Measurements from ENCODE around the gene SHE.
A peak's percentile ranks its signal among the peaks of the same experiment; 100 is the strongest.
"Not testable (repeated sequence)": the region's sequence is repeated elsewhere in the genome, so short reads cannot be mapped to it uniquely, and the experiment has no call there.

The SHE gene

GRCh38 chr1:154502066-154502743, at the start of gene SHE, which contains the start of gene TDRD10:
Gene SHE (minus strand): TSS chr1:154502412. CDS start chr1:154502026, 386 bp downstream.
Gene TDRD10 (plus strand): TSS chr1:154502219. CDS start chr1:154506904, 4,685 bp downstream.
- intact Hi-C loops (cut with DNase I): no loop called here
- no peak for DNase-seq

GRCh38 chr1:154551474-154551873, 49.3 kb upstream of the SHE start:
- intact Hi-C loops (cut with DNase I): loop anchor here (10.0 kb wide), 2 partner anchors 423 to 513 kb away; partner anchors contain the start of genes CKS1B, EFNA4 and SHC1
- no peak for DNase-seq

- no peak for DNase-seq
- intact Hi-C loops (cut with DNase I): loop anchor here (10.0 kb wide), 2 partner anchors 424 to 514 kb away; partner anchors contain the start of genes CKS1B, EFNA4 and SHC1
Observed at GRCh38 chr1:154550657-154551056, 48.4 kb upstream of the SHE start.

DNA sequence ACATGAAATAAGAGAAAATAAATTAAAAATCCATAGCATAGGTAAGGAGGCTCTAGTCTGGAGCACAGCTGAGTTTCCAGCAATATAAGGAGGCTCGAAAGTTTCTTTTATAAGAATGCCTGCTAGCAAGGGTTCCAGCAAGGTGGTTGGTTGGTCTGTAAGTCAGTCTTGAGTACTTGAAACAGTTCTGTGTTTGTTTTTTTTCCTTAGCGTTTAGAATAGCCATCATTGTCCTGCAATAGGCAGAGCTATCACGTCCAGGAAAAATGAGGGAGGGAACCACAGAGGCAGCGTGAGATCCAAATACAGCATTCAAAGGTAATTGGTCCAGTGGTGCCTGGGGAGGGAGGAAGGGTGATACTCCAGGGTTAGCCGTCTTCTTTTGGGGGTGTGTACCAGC, 47.9 kb upstream of the SHE start:
- intact Hi-C loops (cut with DNase I): loop anchor here (10.0 kb wide), 2 partner anchors 425 to 515 kb away; partner anchors contain the start of genes CKS1B, EFNA4 and SHC1

GRCh38 chr1:154549202-154549770, 47.1 kb upstream of the SHE start:
- intact Hi-C loops (cut with DNase I): no loop called here
- DNase-seq: no peak

More for the DNA sequence above, 47.9 kb upstream of the SHE start:
- DNase-seq: no peak

- intact Hi-C loops (cut with DNase I): no loop called here
- DNase-seq: no peak
Observed at GRCh38 chr1:154548028-154548427, 45.8 kb upstream of the SHE start.

DNA sequence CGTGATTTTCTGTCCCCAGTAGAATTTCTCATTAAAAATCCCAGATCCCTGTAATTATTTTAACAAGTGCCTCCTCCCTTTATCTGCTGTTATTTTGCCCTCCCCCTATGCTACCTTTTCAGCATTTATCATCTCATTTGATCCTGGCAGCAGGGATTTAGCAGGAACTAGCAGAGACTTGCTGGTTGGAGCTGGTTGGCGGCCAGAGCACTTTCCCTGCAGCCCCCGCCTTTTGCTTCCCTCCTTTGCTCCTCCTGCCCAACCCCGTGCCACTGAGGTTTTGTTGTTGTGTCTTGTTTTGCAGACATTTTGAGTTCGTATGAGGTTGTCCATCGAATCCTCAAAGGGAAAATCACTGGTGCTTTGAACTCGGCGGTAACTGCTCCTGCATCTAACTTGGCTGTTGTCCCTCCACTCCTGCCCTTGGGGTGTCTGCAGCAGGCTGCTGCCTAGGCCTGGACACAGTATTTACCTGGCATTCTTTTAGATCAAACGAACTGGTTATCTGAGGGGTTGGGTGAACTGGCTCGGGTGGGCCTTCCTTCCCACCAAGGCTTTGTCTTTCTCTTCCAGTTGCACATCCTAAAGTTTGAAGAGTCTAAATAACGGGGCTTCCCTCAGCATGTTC, 45.0 kb upstream of the SHE start:
- DNase-seq: no peak
- intact Hi-C loops (cut with DNase I): no loop called here

DNA sequence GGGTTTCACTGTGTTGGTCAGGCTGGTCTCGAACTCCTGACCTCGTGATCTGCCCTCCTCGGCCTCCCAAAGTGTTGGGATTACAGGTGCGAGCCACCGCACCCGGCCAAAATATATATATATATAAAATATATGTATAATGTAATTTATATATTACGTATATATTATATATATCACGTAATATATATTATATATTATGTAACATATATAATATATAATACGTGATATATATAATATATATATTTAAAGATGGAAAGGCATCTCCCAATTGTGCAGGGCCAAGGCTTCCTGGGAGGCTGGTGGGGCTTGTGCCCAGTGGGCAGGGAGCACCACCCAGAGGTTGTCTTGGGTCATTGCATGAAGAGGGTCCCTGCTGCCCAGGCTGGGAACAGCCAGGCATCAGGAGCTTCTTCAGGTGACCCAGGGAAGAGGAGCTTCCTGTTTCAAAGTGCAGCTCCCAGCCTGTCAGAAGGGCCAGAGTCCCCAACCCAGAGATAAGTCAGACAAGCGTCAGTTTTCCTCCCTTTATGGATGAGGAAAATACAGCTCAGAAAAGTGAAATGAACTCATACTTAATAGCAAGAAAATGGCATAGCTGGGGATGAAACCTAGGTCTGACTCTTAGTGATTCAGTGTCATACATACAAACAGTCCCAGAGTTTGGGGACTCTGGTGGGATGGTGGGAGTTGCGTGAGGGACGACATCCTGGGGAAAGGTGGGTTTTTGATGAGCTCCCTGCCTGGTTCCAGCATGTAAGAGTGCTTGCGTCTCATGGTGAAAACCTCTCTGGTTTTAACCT, 44.3 kb upstream of the SHE start:
- intact Hi-C loops (cut with DNase I): loop anchor here (1.0 kb wide), 1 partner anchor 67 kb away; no protein-coding TSS in a partner anchor
- DNase-seq: peak in 9 of 10 donors; percentile 26 to 95 (median 51)

DNA sequence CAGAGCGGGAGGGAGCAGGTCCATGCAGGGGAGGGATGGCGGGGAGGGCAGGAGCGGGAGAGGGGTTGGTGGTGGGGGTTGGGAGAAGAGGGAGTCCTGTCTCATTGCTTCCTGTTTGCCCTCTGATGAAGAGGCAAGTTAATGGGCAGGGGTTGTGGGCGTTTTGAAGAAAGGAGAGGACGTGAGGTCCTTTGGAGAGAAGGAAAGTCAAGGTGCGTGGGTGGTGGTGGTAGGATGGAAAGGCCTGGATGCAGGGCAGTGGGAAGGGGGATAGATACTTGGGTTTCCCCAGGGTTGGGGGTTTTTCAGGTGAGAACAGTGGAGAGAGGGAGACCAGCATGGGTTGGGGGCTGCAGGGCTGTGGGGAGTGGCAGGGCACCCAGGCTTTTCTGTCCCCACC, 39.0 kb upstream of the SHE start:
- intact Hi-C loops (cut with DNase I): no loop called here

GRCh38 chr1:154539486-154540483, 37.6 kb upstream of the SHE start:
- DNase-seq: no peak
- intact Hi-C loops (cut with DNase I): no loop called here

More for the DNA sequence above, 39.0 kb upstream of the SHE start:
- no peak for DNase-seq

DNA sequence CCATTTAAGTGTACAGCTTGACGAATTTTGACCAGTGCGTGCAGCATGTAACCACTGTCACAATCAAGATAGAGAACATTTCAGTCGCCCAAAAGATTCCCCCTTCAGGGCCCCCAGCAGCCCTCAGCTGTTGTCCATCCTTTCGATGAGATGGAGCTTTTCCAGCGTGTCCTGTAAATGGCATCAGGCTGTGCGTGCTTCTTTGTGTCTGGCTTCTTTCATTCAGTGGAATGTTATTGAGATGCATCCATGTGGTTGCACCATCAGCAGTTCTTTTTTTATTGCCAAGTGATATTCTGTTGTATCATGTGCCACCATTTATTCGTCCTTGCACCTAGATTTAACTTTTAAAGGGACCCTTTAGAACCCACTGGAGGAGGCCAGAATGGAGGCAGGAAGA, 34.4 kb upstream of the SHE start:
- DNase-seq: no peak
- intact Hi-C loops (cut with DNase I): no loop called here

GRCh38 chr1:154533952-154534844, 32.0 kb upstream of the SHE start:
- DNase-seq: no peak

GRCh38 chr1:154531950-154532349, 29.7 kb upstream of the SHE start:
- DNase-seq; intact Hi-C loops (cut with DNase I): not testable (repeated sequence)

More at GRCh38 chr1:154533952-154534844, 32.0 kb upstream of the SHE start:
- intact Hi-C loops (cut with DNase I): no loop called here

- intact Hi-C loops (cut with DNase I): no loop called here
Observed at GRCh38 chr1:154529308-154529707, 27.1 kb upstream of the SHE start.

DNA sequence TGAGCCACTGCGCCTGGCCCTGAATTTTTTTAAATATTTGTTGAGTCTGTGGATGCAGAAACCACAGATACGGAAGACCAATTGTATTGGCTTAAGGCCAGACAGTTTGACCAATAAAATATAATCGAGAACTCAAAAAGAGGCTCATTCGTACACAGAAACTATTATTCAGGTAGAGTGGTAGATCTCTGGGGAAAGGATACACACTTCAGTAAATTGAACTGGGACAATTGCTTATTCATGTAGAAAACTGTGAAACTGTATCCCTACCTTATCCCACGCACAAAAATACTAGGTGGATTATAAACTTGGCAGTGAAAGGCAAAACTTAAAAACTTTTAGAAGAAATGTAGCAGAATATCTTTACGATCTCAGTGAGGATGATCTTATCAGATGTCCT, 25.0 kb upstream of the SHE start:
- no peak for DNase-seq
- intact Hi-C loops (cut with DNase I): no loop called here

More at GRCh38 chr1:154529308-154529707, 27.1 kb upstream of the SHE start:
- DNase-seq: no peak

GRCh38 chr1:154524881-154525280, 22.7 kb upstream of the SHE start:
- intact Hi-C loops (cut with DNase I): no loop called here
- no peak for DNase-seq

DNA sequence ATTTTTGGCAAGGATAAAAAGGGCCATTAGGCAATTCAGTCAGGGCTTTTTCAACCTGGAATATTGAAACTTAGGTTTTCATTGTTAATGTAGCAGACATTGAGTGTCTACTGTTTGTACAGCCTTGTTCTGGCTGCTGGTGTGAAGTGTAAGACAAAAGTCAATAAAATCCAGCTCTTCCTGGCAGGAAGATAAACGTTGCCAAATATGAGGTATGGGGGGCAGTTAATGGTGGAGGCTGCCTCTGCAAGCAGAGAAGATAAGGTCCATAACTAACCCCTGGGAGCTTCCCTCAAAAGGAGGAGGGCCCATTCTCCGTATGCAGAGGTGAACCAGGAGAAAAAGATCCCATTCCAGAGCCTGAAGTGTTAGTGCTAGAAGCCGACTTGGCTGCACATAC, 19.5 kb upstream of the SHE start:
- no peak for DNase-seq
- intact Hi-C loops (cut with DNase I): no loop called here

GRCh38 chr1:154520333-154520732, 18.1 kb upstream of the SHE start:
- DNase-seq: no peak
- intact Hi-C loops (cut with DNase I): no loop called here
